ENCODE data around the gene CRHR2.
"Not testable (repeated sequence)": the region's sequence is repeated elsewhere in the genome, so short reads cannot be mapped to it uniquely, and the experiment has no call there.

Gene CRHR2

GRCh38 chr7:30652698-30653641 lies 29.3 kb downstream of the CRHR2 start:
- DNase-seq: no peak

- DNase-seq: no peak
Measured at GRCh38 chr7:30652132-30652531, 30.1 kb downstream of the CRHR2 start.

- no peak for DNase-seq
Measured at GRCh38 chr7:30650421-30650808, 31.8 kb downstream of the CRHR2 start.

GRCh38 chr7:30649717-30650420 lies 32.4 kb downstream of the CRHR2 start:
- no peak for DNase-seq

GRCh38 chr7:30648744-30649540 lies 33.3 kb downstream of the CRHR2 start:
- DNase-seq: no peak

- DNase-seq: no peak
Measured at GRCh38 chr7:30647589-30648364, 34.5 kb downstream of the CRHR2 start.

- DNase-seq: no peak
Measured at GRCh38 chr7:30646154-30646553, 36.1 kb downstream of the CRHR2 start.

GRCh38 chr7:30645661-30646060 lies 36.6 kb downstream of the CRHR2 start:
- no peak for DNase-seq

GRCh38 chr7:30644286-30644955 lies 37.8 kb downstream of the CRHR2 start:
- no peak for DNase-seq

GRCh38 chr7:30642789-30643188 lies 39.5 kb downstream of the CRHR2 start:
- DNase-seq: no peak

- DNase-seq: not testable (repeated sequence)
Measured at GRCh38 chr7:30642322-30642721, 39.9 kb downstream of the CRHR2 start.

- DNase-seq: no peak
Measured at GRCh38 chr7:30635798-30636197, 46.5 kb downstream of the CRHR2 start.

- DNase-seq: no peak
Measured at GRCh38 chr7:30634634-30635201, 47.5 kb downstream of the CRHR2 start.

- DNase-seq: no peak
Measured at GRCh38 chr7:30634193-30634626, 48.0 kb downstream of the CRHR2 start.

GRCh38 chr7:30633223-30633622 lies 49.0 kb downstream of the CRHR2 start:
- DNase-seq: peak in 1 of 4 experiments; percentile 3

- no peak for DNase-seq
Measured at GRCh38 chr7:30630986-30631385, 51.3 kb downstream of the CRHR2 start.

GRCh38 chr7:30627026-30627425 lies 55.2 kb downstream of the CRHR2 start:
- no peak for DNase-seq

- no peak for DNase-seq
Measured at GRCh38 chr7:30625283-30625682, 57.0 kb downstream of the CRHR2 start.

- DNase-seq: no peak
Measured at GRCh38 chr7:30618961-30619360, 63.3 kb downstream of the CRHR2 start.

- no peak for DNase-seq
Measured at GRCh38 chr7:30618080-30618676, 64.1 kb downstream of the CRHR2 start.

- DNase-seq: no peak
Measured at GRCh38 chr7:30617359-30617758, 64.9 kb downstream of the CRHR2 start.

Measured in suppressor macrophage (primary cell).